Fibroblast of lung (primary cell): ENCODE data around the gene TNRC18. TPM values are rescaled to one million over a fixed set of nuclear protein-coding genes. Genes with fewer than 3 reads are reported as not detected.
A peak's percentile ranks its signal among the peaks of the same experiment; 100 is the strongest.

ENCODE experiments used
- DNase-seq, 2 donors: peaks; one replicate each; pipeline versions ENCODE4 v3.0.0 to v3.0.0-alpha.2; 2010; ENCODE audit warnings: low read depth in 2 of 2
- H2AFZ ChIP-seq: 2 replicates; pipeline ENCODE4 v1.5.1; 2012; ENCODE audit warnings: low read length, control low read depth, inconsistent platforms
- H3K27ac ChIP-seq: 2 replicates; pipeline ENCODE4 v1.5.1; 2011; ENCODE audit warnings: low read length, control low read depth; ENCODE audit not compliant: insufficient read depth
- H3K27me3 ChIP-seq: 2 replicates; pipeline ENCODE4 v1.5.1; 2011; ENCODE audit warnings: mild to moderate bottlenecking, low read length; ENCODE audit not compliant: control insufficient read depth, insufficient read depth
- H3K36me3 ChIP-seq: 2 replicates; pipeline ENCODE4 v1.5.1; 2011; ENCODE audit warnings: low read length; ENCODE audit not compliant: control insufficient read depth, insufficient read depth
- H3K4me1 ChIP-seq: 2 replicates; pipeline ENCODE4 v1.5.1; 2011; ENCODE audit warnings: low read length; ENCODE audit not compliant: control insufficient read depth, insufficient read depth; ENCODE audit errors: extremely low read depth
- H3K4me2 ChIP-seq: 2 replicates; pipeline ENCODE4 v1.5.1; 2011; ENCODE audit warnings: low read length, control low read depth; ENCODE audit not compliant: insufficient read depth; ENCODE audit errors: extremely low read depth
- H3K4me3 ChIP-seq, 4 experiments: fragments of 200-600 bp in 1 of 4; sonication (generic) in 1 of 4; replicated peaks in 1 of 4; 2 replicates each; pipeline ENCODE4 v1.5.1; 2011 to 2016; ENCODE audit warnings: low read length in 4 of 4, low read depth in 3 of 4, mild to moderate bottlenecking in 3 of 4, control low read depth in 2 of 4, inconsistent platforms in 1 of 4, mixed read lengths in 1 of 4; ENCODE audit not compliant: insufficient read depth in 1 of 4; ENCODE audit errors: control extremely low read depth in 1 of 4
- H3K79me2 ChIP-seq: 2 replicates; pipeline ENCODE4 v1.5.1; 2012; ENCODE audit warnings: mild to moderate bottlenecking, low read length, inconsistent platforms; ENCODE audit not compliant: control insufficient read depth, insufficient read depth
- H3K9ac ChIP-seq: 2 replicates; pipeline ENCODE4 v1.5.1; 2011; ENCODE audit warnings: mild to moderate bottlenecking, low read length, control low read depth; ENCODE audit not compliant: insufficient read depth
- H3K9me3 ChIP-seq: 2 replicates; pipeline ENCODE4 v1.5.1; 2012; ENCODE audit warnings: low read depth, low read length; ENCODE audit not compliant: control insufficient read depth, insufficient read depth
- H4K20me1 ChIP-seq: 2 replicates; pipeline ENCODE4 v1.5.1; 2011; ENCODE audit warnings: low read length; ENCODE audit not compliant: control insufficient read depth, insufficient read depth; ENCODE audit errors: extremely low read depth
- CTCF ChIP-seq, 2 donors: IDR thresholded peaks in 1 of 2; conservative IDR thresholded peaks in 1 of 2; 1 replicate in 1 of 2; 2 replicates in 1 of 2; pipeline ENCODE4 v1.5.1; 2011 to 2012; ENCODE audit warnings: low read length in 2 of 2, control low read depth in 1 of 2, inconsistent platforms in 1 of 2, low read depth in 1 of 2, mild to moderate bottlenecking in 1 of 2
- EZH2 ChIP-seq: IDR thresholded peaks from 2 replicates; pipeline ENCODE4 v1.5.1; 2012; ENCODE audit warnings: low read length, control low read depth, mild to moderate bottlenecking; ENCODE audit errors: missing control alignments
- polyA plus RNA-seq, 2 donors: library from polyadenylated mRNA; depleted of rRNA in 1 of 2; stranded (reverse) in 1 of 2; unstranded in 1 of 2; fragments of >200 nt; gene quantifications; 2 replicates each; pipeline ENCODE4 v1.2.1, GENCODE V29; 2011 to 2012; ENCODE audit warnings: missing spikeins in 1 of 2
- total RNA-seq: library from RNA; depleted of rRNA; stranded (reverse); fragments of >200 nt; gene quantifications from 2 replicates; pipeline ENCODE4 v1.2.1, GENCODE V29; 2014

TNRC18 gene
- total and polyA plus RNA-seq, 2 donors (not counting 1 experiment from before 2014, with no cell fraction given), result 19.7 to 38.5 TPM

DNA sequence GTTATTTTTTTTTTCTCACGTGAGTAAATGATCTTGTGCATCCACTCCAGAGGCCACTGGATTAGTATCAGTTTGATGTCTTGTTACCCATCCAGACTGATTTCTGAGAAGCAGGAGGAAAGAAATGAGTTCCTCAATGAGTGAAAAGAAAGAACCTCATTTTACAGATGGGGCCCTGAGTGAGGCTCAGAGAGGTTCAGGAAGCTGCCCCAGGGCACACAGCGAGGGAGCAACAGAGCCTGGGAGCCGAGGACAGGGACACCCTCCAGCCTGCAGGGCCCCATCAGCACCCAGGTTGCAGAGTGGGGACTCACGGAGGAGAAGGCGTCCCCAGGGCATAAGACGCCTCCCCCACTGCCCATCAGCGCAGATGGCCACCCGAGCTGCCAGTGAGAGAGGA is 30.9 kb upstream of the TNRC18 start:
- H3K27me3 ChIP-seq, result no peaks in the 10 kb centered on the region
- no peaks in the 10 kb centered on the region for H3K9me3 ChIP-seq
- no peak overlapping the region for H3K4me3 ChIP-seq
- TF ChIP-seq CTCF (conservative IDR thresholded peaks at IDR 0.05 in 1 of 2, IDR thresholded peaks at IDR 0.05 in 1 of 2; ENCODE audit: low read depth in 1 of 2, low read length in 2 of 2) (no peak), EZH2 (no peak)
- H4K20me1 ChIP-seq, result no peaks in the 10 kb centered on the region
- no peak overlapping the region for H3K9ac ChIP-seq
- H3K36me3 ChIP-seq, result no peaks in the 10 kb centered on the region
- no peak overlapping the region for H2AFZ ChIP-seq
- no peak for DNase-seq
- H3K4me1 ChIP-seq, result peaks cover 7% of the 10 kb centered on the region
- H3K79me2 ChIP-seq, result no peaks in the 10 kb centered on the region
- H3K27ac ChIP-seq, result no peak overlapping the region
- no peak overlapping the region for H3K4me2 ChIP-seq

DNA sequence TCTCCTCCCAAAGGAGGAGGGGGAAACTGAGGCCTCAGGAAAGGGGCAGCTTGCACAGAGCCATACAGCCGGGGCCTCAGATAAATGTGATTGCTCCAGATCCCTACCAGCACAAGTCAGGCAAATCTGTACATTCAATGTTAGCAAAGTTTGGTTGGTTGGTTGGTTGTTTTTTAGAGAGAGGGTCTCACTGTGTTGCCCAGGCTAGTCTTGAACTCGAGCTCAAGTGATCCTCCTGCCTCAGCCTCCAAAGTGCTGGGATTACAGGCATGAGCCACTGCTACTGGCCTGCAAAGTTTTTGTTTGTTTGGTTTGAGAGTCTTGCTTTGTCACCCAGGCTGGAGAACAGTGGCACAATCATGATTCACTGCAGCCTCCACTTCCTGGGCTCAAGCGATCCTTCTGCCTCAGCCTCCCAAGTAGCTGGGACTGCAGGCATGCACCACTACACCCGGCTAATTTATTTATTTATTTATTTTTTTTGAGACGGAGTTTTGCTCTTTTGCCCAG is 30.0 kb upstream of the TNRC18 start:
- H3K27ac ChIP-seq, result no peak overlapping the region
- no peak overlapping the region for H3K4me3 ChIP-seq
- no peaks in the 10 kb centered on the region for H3K36me3 ChIP-seq
- TF ChIP-seq CTCF (conservative IDR thresholded peaks at IDR 0.05 in 1 of 2, IDR thresholded peaks at IDR 0.05 in 1 of 2; ENCODE audit: low read depth in 1 of 2, low read length in 2 of 2) (no peak), EZH2 (no peak)
- H4K20me1 ChIP-seq, result no peaks in the 10 kb centered on the region
- no peak for DNase-seq
- no peak overlapping the region for H2AFZ ChIP-seq
- no peak overlapping the region for H3K9ac ChIP-seq
- H3K9me3 ChIP-seq, result no peaks in the 10 kb centered on the region
- H3K4me2 ChIP-seq, result no peak overlapping the region
- no peaks in the 10 kb centered on the region for H3K79me2 ChIP-seq
- H3K27me3 ChIP-seq, result no peaks in the 10 kb centered on the region
- H3K4me1 ChIP-seq, result peaks cover 7% of the 10 kb centered on the region

- TF ChIP-seq CTCF (conservative IDR thresholded peaks at IDR 0.05 in 1 of 2, IDR thresholded peaks at IDR 0.05 in 1 of 2; ENCODE audit: low read depth in 1 of 2, low read length in 2 of 2) (no peak), EZH2 (no peak)
- H3K9me3 ChIP-seq, result no peaks in the 10 kb centered on the region
- H3K36me3 ChIP-seq, result no peaks in the 10 kb centered on the region
- no peaks in the 10 kb centered on the region for H3K79me2 ChIP-seq
- H3K27me3 ChIP-seq, result no peaks in the 10 kb centered on the region
- H3K4me2 ChIP-seq, result no peak overlapping the region
- no peak overlapping the region for H3K4me3 ChIP-seq
- no peak overlapping the region for H3K27ac ChIP-seq
- H4K20me1 ChIP-seq, result no peaks in the 10 kb centered on the region
- H2AFZ ChIP-seq, result no peak overlapping the region
- H3K4me1 ChIP-seq, result peaks cover 7% of the 10 kb centered on the region
- no peak overlapping the region for H3K9ac ChIP-seq
- peak; percentile 62 to 70 for DNase-seq
Measured at GRCh38 chr7:5452937-5453540, 29.4 kb upstream of the TNRC18 start.
